ENCODE measurements around the gene OXNAD1.
"Not testable (repeated sequence)": the region's sequence is repeated elsewhere in the genome, so short reads cannot be mapped to it uniquely, and the experiment has no call there.

OXNAD1 gene

DNA sequence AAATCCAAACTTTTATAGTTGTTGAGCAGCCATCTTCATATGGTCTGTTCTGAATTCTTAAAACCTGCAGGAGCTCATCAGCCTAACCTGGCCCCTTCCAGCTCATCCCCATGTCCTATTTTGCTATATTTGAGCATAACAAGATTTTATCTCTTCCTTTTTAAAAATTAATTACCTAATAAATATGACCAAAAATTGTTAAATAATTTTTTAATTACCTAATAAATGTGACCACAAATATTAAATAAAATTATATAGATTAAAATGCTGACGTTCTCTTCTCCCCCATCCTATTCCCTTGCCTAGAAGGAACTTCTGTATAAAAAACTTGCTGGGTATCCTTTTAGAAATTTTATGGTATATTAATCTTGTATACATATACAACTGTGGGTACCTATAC is 43.7 kb downstream of the OXNAD1 start:
- DNase-seq: no peak

DNA sequence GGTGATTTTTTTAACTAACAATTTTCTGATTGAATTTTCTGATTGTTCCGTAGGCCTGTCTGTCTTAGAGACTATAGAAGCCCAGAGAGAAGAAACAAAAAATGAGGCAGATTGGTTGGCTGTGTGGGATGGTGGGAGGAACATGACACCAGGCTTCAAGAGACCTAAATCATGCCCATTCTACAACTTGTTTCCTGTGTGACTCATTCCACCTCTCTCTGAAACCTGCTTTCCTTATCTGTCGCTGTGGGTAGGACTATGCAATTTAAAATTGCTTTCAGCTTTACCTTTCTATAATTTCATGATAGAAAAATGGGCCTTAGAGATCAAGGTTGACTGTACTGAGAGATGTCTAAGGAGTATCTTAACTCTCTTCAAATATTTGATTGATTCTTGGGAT is 44.5 kb downstream of the OXNAD1 start:
- DNase-seq: peak; percentile 3

DNA sequence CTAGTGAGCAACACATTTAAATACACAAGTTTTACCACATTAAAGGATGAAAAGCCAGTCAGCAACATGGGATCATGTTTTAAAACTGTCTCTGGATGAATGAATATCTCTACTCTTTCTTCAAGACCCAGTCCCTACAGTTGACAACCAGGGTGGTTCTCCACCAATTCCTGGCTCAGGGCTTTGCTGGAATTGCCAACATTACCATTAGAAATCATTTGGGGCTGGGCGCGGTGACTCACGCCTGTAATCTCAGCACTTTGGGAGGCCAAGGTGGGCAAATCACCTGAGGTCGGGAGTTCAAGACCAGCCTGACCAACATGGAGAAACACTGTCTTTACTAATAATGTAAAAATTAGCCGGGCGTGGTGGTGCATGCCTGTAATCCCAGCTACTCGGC is 45.5 kb downstream of the OXNAD1 start:
- DNase-seq: not testable (repeated sequence)

DNA sequence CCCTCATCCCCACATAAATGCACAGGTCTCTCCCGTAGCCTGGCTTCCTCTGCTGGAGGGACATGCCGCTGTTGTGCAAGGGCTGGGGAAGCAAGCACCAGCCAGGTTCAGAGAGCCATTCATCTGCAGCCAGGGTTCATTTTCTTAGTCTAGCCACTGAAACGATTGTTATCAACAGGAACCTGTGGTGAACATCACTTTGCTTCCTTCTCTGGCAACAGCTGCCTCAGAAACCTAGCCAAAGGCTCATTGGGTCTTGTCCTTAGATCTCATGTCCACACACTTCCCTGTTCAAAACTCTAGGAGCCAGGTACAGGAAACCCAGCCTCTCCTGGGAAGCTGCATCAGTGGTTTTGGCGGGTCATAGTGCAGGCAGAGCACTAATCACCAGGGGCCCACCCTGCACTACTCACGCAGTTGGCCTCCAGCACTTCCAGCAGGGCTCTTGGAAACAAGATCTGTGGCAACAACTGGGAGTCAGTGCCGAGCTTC is 47.0 kb downstream of the OXNAD1 start:
- no peak for DNase-seq

DNA sequence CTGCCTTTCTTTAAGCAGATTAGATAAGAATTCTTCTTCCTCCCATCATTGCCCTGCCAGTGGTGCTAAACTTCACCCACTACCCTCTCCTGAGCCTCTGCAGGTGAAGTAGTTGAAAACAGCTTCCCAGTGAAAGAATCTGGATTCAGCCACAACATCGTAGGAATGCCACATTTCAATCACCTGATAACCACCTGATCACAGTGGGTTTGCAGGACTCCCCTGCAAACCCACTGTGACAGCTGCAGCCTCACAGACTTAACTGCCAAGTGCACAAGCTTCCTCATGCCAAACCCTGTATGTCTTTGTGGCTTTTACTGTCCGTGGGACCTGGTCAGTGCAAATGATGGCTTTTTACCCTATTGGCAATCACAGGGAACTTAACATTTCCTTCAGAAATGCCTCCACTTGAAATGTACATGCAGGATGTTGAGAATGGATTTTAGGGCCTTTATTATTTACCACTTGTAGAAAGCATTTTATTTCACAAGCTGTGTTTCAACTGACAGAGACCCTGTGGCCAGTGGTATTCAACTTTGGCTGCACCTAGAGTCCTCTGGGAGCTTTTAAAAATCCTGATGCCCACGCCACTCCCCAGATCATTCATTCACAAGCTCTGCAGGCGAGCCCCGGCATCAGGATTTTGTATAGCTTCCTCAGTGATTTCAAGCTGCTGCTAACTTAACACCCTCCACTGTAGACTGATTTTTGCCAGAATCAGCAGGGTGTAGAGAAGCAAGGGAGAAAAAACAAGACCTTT is 49.1 kb downstream of the OXNAD1 start:
- DNase-seq: no peak

DNA sequence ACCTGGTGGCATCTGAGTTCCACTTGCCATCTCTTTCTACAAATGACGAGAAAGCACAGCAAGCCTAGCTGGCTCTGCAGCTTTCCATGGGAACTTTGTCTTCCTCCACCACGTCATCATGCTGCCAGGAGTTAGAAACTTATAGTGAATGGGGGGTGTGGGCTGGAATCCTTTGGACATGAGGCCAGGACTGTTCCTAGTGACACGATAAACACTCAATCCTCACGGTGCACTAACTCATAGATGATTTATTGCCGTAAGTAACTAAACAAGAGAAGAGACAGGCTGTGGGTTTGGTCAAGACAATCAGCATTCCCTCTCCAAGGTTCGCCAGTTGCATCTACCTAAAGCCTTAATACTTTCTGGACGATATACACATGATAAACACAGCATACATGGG is 50.6 kb downstream of the OXNAD1 start:
- DNase-seq: no peak

DNA sequence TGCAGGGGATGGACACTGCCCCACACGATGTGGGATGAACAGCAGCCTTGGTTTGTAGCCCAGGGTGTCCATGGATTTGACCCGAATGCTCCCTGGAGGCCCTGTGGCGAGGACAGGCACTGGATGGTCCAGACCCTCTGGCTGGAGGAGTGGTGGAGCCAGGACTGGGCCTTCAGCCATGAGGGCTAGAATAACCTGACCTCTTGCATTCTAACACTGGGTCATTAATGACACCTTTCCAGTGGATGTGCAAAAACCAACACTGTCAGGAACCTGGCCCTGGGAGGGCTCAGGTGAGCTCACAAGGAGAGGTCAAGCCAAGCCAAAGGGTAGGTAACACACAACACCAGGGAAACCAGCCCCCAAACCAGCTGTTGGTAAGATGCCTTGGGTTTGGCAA is 51.4 kb downstream of the OXNAD1 start:
- DNase-seq: no peak

DNA sequence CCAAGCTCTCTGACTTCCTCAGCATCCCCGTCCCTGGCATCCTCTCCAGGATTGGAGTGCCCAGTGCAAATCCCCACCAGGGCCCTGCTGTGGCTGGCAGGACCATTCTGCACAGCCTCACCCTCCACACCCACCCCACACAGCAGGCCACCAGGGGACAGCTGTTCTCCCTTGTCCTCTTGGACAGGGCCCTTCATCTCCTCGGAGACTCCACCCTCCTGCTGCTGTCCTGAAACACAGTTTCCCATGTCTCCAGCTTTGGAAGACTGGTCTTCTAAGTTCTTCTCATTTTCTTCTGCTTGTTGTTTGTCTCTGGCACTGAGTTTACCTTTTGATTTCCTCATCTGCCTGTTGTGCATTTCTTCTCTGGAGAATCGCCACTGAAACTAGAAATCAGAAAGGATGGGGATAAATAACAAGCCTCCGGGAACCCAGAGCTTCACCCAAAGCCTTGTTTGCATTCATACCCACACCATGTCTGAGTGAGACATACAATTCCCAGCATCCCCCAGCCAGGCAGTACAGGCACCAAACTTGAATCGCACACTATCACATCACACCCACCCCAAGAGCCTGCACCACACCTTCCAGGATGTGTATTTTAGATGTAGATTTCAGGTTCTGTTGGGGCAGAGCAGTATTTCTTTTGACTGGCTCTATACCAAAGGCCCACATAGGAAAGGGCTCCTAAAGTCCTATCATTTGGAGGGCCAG is 52.0 kb downstream of the OXNAD1 start:
- no peak for DNase-seq

DNA sequence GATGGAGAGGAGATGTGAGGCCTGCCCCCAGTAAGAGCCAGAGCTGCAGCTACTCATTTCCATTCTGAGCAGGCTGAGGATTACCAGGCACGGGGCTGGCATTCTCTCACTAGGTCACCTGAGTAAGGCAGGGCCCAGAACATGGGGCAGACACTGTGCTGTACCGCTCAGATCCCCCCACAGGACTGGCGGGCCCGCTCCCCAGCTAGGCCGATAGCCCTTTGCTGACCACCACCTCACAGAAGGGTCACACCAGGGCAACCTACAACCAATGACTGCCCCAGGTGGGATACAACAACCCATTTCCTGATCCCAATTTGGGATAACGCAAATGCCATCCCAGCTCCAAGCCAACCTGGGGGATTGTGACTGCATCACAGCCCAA is 52.5 kb downstream of the OXNAD1 start:
- no peak for DNase-seq

DNA sequence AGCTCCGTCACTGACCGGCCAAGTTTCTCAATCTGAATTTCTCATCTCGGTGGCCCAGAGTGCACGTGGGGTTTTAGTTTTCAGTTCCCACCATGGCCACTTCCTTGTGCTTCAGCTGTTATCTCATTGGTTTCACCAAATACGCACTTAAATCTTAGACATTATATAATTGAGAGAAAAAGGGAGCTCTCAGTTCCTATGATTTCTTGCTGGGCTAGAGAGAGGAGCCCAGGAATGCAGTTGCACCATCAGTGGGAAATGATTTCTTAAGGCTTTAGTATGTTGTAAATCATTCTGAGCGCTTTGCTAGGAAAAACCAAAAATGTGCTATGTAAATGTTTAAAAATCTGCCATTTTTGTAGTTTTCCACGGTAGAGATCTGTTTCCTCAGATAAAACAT is 53.2 kb downstream of the OXNAD1 start:
- no peak for DNase-seq

DNA sequence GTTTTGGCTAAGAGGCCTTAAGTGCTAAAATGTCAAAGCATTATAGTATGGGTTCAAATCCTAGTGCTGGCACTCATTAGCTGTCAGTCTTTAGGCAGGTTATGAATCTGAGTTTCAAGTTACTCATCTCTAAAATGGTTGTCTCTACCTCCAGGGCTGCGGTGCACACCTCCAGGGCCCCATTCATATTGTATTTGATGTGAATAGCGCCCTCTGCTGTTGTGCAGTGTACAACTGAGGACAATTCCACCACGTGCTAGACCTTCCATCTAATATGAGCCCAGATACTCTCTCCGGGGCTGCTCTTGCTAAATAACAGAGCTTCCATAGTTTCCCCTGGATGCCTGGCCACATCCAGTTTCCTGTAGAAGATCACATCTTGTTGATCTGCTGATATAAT is 54.3 kb downstream of the OXNAD1 start:
- DNase-seq: peak; percentile 48

DNA sequence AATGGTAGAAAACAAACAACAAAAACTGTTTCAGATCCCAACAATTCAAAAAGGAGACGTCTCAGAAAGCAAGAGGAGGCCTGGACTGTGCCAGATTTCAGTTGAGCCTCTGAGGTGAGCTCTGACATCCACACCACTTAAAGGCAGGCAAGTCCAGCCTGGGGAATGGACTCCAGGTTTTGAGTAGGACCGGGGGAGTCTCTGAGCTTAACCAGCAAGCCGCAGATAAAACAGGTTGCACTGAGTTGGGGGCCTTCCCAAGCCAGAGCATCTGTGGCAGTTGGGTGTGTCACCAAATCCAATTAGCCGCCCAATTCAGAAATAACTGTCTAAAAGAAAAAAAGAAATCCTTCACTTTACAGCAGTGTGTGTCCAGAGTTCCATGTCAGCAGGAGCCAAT is 54.7 kb downstream of the OXNAD1 start:
- DNase-seq: no peak

DNA sequence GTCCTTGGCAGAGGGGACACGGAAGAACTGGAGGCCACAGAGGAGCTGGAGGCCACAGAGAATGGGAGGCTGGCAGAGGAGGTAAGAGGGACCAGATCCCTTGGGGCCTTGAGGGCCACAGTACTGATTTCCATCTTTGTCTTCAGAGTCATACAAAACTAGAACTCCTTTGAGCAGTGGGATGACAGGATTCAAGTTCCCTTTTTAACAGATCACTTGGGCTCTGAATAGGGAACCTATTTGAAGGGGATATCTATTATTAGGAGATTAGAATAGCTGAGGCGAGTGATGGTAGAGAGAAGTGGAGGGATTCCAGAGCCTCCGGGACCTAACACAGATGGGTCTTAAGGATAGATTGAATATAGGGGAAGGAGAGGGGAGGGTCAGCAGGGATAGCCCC is 55.7 kb downstream of the OXNAD1 start:
- no peak for DNase-seq

DNA sequence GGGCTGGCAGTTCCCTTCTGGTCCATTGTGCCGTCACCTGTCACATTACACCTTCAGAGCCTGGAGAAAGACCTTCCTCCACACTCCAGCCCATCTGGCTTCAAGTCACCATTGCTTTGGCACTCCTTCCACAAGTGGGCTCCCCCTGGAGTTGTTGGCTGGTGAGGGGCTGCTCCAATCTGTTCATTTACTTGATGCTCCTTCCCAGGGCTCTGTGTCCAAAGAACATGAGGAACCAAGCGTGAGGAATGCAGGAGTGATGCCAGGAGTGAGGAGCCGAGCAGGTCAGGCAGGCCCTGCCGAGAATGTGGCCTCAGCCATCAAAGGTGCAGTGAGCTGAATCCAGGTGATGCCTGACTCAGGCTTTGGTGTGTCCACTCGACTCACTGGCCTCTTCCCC is 57.2 kb downstream of the OXNAD1 start:
- DNase-seq: no peak

DNA sequence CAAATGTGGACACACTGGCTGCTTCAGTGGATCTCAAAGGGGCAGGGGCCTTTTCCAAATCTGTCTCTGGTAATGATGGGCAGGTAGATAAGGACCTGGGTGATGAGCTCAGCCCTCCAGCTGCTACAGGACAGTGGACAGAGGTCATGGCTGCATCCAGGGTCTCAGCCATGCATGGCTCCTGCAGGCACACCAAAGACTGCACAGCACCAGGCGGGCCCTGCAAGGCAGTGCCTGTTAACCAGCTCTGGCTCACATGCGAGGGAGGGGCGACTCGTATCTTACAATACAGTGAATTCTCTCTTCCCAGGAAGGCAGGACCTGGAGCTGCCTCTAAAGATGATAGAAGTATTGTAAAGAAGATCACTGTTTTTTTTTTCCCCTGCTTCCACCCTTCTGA is 58.7 kb downstream of the OXNAD1 start:
- no peak for DNase-seq

DNA sequence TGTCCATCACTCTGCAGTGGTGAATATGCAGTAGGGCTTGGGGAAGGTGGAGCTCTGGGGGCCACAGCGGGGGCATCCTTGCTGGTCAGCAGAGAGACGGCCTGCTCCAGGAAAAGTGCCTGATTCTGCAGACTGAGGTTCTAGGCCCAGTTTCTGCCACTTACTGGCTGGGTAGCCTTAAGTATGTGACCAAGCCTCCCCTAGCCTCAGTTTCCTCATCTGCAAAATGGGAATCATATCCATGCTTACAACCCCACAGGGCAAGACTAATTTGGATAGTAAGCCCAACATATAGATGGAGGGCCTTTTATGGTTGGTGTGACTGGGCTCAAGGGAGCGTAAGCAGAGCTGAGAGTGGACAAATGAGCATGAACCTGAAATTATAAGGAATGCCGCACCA is 60.8 kb downstream of the OXNAD1 start:
- DNase-seq: no peak

DNA sequence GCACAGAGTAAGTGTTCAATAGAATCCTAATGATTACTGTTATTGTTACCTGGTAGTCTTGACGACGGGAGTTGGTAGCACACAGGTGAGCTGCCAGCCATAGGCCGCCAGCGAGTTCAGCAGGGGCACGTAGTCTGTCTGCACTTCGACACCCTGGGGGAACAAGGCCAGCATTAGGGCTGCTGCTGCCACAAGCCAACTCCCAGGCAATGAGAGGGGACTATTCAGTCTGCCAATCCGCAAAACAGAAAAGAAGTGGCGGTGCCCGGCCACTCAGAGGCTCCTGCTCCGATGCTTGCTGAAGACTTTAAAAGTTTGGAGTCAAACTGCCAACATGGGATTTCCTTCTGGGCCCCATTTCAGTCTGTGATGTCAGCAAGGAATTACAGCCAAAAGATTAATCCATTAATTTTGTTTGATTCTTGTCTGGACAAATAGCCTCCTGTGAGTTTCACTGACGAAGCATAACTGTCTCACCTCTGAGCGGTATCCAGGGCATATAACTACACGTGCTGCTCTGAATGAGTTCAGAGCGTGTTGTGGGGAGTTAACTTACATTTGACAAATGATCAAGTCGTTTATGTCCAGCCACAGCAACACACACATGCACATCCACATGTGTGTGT is 61.8 kb downstream of the OXNAD1 start:
- peak; percentile 19 for DNase-seq

DNA sequence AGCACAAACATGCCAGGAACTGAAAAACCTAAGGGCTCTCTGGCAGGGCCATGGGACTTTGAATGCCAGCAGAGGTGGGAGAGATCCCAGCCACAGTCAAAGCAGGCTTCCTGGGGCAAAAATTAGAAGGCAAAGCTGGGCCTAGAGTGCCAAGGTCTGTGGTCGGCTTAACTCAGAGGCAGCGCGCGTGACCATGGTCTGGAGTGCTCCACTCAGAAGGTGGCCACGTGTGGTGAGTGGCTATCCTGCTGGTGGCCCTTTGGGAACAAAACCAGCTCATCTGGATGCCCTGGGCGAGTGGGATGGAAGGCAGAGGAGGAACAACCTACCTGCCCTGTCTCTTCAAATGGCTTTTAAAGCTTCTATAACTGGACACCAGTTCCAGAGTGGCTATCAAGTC is 63.1 kb downstream of the OXNAD1 start:
- no peak for DNase-seq

DNA sequence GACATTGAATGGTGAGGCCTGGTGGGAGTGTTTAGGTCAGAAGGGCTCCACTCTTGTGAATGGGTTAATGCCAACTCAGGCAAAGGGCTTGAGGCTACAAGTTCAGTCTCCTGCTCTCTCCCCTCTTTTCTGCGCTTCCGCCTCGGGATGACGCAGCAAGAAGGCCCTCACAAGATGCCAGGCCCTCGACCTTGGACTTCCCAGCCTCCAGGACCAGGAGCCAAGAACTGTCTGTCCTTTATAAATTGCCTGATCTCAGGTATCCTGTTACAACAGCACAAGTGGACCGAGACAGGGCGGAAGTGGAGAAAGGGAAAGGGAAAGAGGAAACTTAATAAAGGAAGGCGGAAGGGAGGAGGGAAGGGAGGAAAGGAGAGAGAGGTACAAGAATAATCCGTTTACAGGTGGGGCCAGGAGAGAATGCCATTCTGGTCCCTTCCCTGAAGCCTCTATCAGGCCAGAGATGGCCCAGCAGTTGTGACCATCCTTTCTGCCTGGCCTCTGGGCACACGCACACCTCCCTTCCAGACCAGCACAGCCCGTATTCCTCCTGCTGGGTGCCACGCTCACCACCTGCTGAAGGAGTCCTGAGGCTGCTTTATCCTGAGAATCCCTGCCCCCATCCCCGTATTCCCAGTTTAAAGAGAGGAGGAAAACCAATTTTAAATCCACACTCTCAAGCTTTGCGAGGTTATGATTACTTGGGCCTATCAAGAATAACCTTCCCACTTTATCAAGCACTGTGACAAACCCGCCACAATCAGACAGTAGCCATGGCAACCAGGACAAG is 64.2 kb downstream of the OXNAD1 start:
- DNase-seq: peak; percentile 71

DNA sequence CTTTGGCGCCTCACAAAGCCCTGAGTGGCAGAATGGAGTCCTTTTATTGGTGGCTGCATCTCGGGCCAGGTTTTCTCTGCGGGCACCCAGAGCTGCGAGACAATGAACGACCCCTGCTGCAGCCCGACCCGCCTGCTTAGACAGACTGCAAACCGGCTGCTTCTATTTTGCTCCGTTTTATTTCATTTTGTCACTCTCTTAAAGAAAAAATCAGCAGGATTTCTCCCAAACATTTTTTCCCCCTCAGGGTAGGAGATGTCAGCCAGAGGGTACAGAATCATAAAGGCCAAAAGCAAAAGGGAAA is 64.8 kb downstream of the OXNAD1 start:
- DNase-seq: peak; percentile 89

DNA sequence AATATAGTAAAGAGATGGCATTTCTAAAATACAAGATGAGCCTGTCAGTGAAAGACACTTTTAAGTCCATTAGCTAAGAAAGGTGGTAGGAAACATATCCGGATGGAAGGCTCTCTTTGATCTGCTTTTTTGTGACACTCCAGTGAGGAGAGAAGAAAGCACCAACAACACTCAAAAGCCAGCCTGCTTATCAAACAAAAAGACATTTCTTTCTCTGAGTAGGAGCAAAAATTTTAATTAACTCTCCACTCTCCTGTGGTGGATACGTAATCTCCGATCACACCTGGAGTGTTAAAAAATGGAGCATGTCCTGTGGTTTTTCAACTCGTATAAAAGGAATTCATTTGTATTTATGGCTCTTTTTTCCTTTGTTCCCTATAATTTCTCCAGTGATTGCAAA is 65.3 kb downstream of the OXNAD1 start:
- peak; percentile 48 for DNase-seq

DNA sequence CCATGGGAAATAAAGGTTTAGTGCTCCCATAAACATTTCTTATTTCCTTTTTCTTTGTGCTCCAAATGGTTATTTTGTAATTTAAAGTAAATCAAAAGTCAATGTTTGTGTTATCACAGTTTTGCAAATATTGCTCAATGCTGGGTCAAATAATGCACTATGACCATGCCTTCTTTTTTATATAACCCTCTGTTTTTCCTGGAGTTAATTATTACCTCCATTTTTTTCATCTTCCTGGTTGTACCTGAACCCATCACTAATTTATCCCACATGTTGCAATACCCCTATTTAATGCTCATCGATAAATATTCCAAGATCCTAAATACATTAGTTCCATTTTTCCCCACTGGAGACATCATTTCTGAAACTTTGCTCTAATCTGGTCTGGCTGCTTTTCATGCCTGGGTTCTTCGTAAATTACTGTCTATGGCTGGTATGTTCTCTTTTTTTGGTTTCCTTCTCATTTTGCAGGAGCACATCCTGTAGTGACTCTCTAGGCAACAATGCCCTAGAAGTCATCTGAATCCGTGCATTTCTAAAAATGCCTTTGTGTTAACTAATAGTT is 66.4 kb downstream of the OXNAD1 start:
- DNase-seq: no peak

DNA sequence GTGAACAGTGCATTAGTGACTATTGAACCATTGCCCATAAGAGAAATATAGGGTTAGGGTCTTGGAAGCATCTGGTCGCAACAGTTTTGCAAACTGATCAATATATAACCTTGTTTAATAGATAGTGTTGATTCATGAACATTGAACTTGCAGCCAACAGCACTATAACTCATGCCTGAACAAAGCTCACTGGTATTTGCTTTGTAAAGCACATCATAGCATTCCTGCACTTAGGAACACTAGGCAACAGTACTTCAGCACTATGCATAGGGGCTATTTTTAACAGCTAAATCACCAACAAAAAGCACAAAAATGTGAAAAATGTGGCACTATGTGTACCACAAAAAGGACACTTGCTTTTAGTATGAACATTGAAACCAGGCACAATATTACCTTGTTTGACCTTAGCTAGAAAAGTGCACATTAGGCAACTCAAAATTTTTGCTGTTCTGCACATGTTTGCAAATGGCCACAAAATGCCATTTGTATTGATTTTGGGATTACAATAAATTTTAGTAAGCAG is 68.0 kb downstream of the OXNAD1 start:
- no peak for DNase-seq
